Measurements from ENCODE around the gene RBFOX2. TPM values are rescaled to one million over a fixed set of nuclear protein-coding genes. Genes with fewer than 3 reads are reported as not detected.
"Not testable (repeated sequence)": the region's sequence is repeated elsewhere in the genome, so short reads cannot be mapped to it uniquely, and the experiment has no call there.

The RBFOX2 gene
- total RNA-seq, 5 donors from 2014 or later (not counting 1 experiment from before 2014, with no cell fraction given): 0.73 to 1.5 (median 1.4) TPM

DNA sequence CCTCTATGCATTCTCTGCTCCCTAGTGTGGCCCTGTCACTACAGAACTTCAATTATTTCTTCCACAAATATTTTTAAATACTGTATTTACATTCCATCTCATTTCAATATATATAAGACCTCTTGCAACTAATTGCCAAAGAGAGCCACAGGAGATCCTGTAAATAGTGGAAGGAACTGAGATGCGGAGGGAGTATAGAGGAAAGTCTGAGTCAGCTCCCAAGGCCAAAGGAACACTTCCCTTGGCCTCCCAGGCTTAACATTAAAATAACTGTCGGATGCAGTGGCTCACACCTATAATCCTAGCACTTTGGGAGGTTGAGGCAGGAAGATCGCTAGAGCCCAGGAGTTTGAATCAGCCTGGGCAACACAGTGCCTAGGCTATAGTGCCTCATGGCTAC lies 31.2 kb downstream of the RBFOX2 start:
- Histone ChIP-seq H3K4me1 (ENCODE audit: control insufficient read depth in 1 of 2, extremely low read depth in 1 of 2, insufficient read depth in 2 of 2, low read length in 2 of 2) (no peaks in the 10 kb centered on the region), H3K9me3 (no peaks in the 10 kb centered on the region), H3K27me3 (replicated peaks in 1 of 2; ENCODE audit: control insufficient read depth in 2 of 2, extremely low read depth in 1 of 2, insufficient read depth in 2 of 2, low read length in 1 of 2) (no peaks in the 10 kb centered on the region), H3K27ac (ENCODE audit: low read length) (no peak overlapping the region), H3K4me3 (ENCODE audit: control insufficient read depth in 1 of 2, extremely low read depth in 1 of 2, low read length in 1 of 2) (no peak overlapping the region), H3K36me3 (ENCODE audit: control insufficient read depth in 2 of 2, extremely low read depth in 1 of 2, insufficient read depth in 1 of 2, low read length in 1 of 2) (no peaks in the 10 kb centered on the region)
- CTCF ChIA-PET: no interaction called here
- no CpG with 5 or more reads among the region's 3 CpGs for whole genome bisulfite sequencing (ENCODE audit: insufficient coverage)
- POLR2A ChIA-PET: no interaction called here
- no peaks in the 10 kb centered on the region for H3K4me1 Mint-ChIP-seq
- DNase-seq: no peak
- H3K9me3 Mint-ChIP-seq: no peaks in the 10 kb centered on the region
- H3K4me3 Mint-ChIP-seq: no peak overlapping the region
- no peak overlapping the region for H3K27ac Mint-ChIP-seq
- peaks cover 9 to 10% of the 10 kb centered on the region in 2 donors for H3K27me3 Mint-ChIP-seq
- H3K36me3 Mint-ChIP-seq: no peaks in the 10 kb centered on the region
- no peak for ATAC-seq (replicated peaks in 1 of 4)

DNA sequence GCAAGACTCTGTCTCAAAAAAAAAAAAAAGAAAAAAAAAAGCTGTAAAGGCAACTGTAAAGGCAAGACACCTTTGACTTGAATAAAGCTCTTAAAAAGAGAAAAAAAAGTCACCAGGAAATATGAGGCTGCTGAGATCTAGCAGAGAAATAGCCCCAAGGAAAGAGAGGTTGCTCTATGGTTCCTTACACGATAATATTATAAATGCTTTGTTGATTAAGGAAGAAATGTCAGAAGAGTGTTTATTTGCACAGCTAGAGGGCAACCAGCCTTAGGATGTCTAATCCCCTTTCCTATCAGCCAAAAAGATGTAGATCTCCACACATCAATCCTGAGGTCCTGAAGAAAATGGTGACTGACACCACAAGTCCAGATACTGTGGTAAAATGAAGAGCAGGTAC lies 32.0 kb downstream of the RBFOX2 start:
- Mint-ChIP-seq H3K36me3 (no peaks in the 10 kb centered on the region), H3K9me3 (no peaks in the 10 kb centered on the region), H3K27me3 (peaks cover 9 to 10% of the 10 kb centered on the region in 2 donors), H3K4me3 (no peak overlapping the region), H3K4me1 (no peaks in the 10 kb centered on the region), H3K27ac (no peak overlapping the region)
- ChIA-PET POLR2A (interaction anchor here in 1 of 2 donors (0.5 kb wide), 1 partner anchor 1814 kb away, joined by 4 read pairs; no protein-coding TSS in a partner anchor), CTCF (interaction anchor here in 1 of 2 donors (0.6 kb wide), 1 partner anchor 568 kb away, joined by 3 read pairs; no protein-coding TSS in a partner anchor)
- ATAC-seq (replicated peaks in 1 of 4): no peak
- no peaks in the 10 kb centered on the region for H3K36me3 ChIP-seq (ENCODE audit: control insufficient read depth in 2 of 2, extremely low read depth in 1 of 2, insufficient read depth in 1 of 2, low read length in 1 of 2)
- no peaks in the 10 kb centered on the region for H3K9me3 ChIP-seq
- H3K27me3 ChIP-seq (replicated peaks in 1 of 2; ENCODE audit: control insufficient read depth in 2 of 2, extremely low read depth in 1 of 2, insufficient read depth in 2 of 2, low read length in 1 of 2): no peaks in the 10 kb centered on the region
- WGBS (ENCODE audit: insufficient coverage): no CpG with 5 or more reads among the region's 1 CpG
- no peak overlapping the region for H3K27ac ChIP-seq (ENCODE audit: low read length)
- H3K4me3 ChIP-seq (ENCODE audit: control insufficient read depth in 1 of 2, extremely low read depth in 1 of 2, low read length in 1 of 2): no peak overlapping the region
- DNase-seq: no peak
- H3K4me1 ChIP-seq (ENCODE audit: control insufficient read depth in 1 of 2, extremely low read depth in 1 of 2, insufficient read depth in 2 of 2, low read length in 2 of 2): no peaks in the 10 kb centered on the region

DNA sequence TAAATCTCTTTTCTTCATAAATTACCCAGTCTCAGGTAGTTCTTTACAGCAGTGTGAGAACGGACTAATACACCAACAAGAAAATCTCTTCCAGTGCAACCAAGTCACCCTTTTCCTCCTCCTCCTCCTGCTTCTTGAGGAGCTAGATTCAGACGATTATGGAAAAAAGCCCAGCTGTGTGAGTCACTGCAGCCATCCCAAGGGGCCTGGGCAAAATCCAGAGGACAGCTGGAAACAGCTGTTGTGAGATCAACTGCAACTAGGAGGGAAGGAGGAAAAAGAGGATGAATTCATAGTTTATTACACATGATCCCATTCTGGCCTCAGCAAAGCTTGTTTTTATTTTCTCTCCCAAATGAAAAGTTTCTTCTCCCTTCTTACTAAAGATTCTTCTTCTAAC lies 32.9 kb downstream of the RBFOX2 start:
- CTCF ChIA-PET: interaction anchor here in 1 of 2 donors (0.6 kb wide), 1 partner anchor 568 kb away, joined by 3 read pairs; no protein-coding TSS in a partner anchor
- H3K27ac Mint-ChIP-seq: no peak overlapping the region
- 100% methylated on average over 1 of the region's 2 CpGs for WGBS (ENCODE audit: insufficient coverage)
- DNase-seq: no peak
- H3K4me3 Mint-ChIP-seq: no peak overlapping the region
- H3K36me3 ChIP-seq (ENCODE audit: control insufficient read depth in 2 of 2, extremely low read depth in 1 of 2, insufficient read depth in 1 of 2, low read length in 1 of 2): no peaks in the 10 kb centered on the region
- no peak for ATAC-seq (replicated peaks in 1 of 4)
- no peaks in the 10 kb centered on the region for H3K27me3 ChIP-seq (replicated peaks in 1 of 2; ENCODE audit: control insufficient read depth in 2 of 2, extremely low read depth in 1 of 2, insufficient read depth in 2 of 2, low read length in 1 of 2)
- no peaks in the 10 kb centered on the region for H3K9me3 Mint-ChIP-seq
- POLR2A ChIA-PET: interaction anchor here in 1 of 2 donors (0.5 kb wide), 1 partner anchor 96 kb away, joined by 4 read pairs; no protein-coding TSS in a partner anchor
- H3K27me3 Mint-ChIP-seq: peaks cover 9 to 10% of the 10 kb centered on the region in 2 donors
- no peaks in the 10 kb centered on the region for H3K4me1 ChIP-seq (ENCODE audit: control insufficient read depth in 1 of 2, extremely low read depth in 1 of 2, insufficient read depth in 2 of 2, low read length in 2 of 2)
- H3K27ac ChIP-seq (ENCODE audit: low read length): no peak overlapping the region
- H3K4me1 Mint-ChIP-seq: no peaks in the 10 kb centered on the region
- H3K4me3 ChIP-seq (ENCODE audit: control insufficient read depth in 1 of 2, extremely low read depth in 1 of 2, low read length in 1 of 2): no peak overlapping the region
- H3K36me3 Mint-ChIP-seq: no peaks in the 10 kb centered on the region
- no peaks in the 10 kb centered on the region for H3K9me3 ChIP-seq

DNA sequence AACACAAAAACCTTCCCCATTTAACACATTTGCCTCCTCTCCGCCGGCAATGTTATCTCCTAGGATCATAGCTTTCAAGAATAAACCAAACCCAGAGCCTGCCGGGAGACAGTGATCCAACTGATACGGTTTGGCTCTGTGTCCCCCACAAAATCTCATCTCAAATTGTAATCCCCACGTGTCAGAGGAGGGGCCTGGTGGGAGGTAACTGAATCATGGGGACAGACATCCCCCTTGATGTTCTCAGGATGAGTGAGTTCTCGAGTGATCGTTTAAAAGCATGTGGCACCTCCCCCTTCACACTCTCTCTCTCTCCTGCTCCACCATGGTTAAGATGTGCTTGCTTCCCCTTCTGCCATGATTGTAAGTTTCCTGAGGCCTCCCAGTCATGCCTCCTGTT lies 33.3 kb downstream of the RBFOX2 start:
- Histone ChIP-seq H3K36me3 (ENCODE audit: control insufficient read depth in 2 of 2, extremely low read depth in 1 of 2, insufficient read depth in 1 of 2, low read length in 1 of 2) (no peaks in the 10 kb centered on the region), H3K27me3 (replicated peaks in 1 of 2; ENCODE audit: control insufficient read depth in 2 of 2, extremely low read depth in 1 of 2, insufficient read depth in 2 of 2, low read length in 1 of 2) (no peaks in the 10 kb centered on the region), H3K9me3 (no peaks in the 10 kb centered on the region), H3K4me1 (ENCODE audit: control insufficient read depth in 1 of 2, extremely low read depth in 1 of 2, insufficient read depth in 2 of 2, low read length in 2 of 2) (no peaks in the 10 kb centered on the region), H3K27ac (ENCODE audit: low read length) (no peak overlapping the region), H3K4me3 (ENCODE audit: control insufficient read depth in 1 of 2, extremely low read depth in 1 of 2, low read length in 1 of 2) (no peak overlapping the region)
- H3K36me3 Mint-ChIP-seq: no peaks in the 10 kb centered on the region
- ATAC-seq (replicated peaks in 1 of 4): no peak
- ChIA-PET CTCF (no interaction called here), POLR2A (no interaction called here)
- no peaks in the 10 kb centered on the region for H3K4me1 Mint-ChIP-seq
- peaks cover 9 to 10% of the 10 kb centered on the region in 2 donors for H3K27me3 Mint-ChIP-seq
- 60% methylated on average over 1 of the region's 7 CpGs for WGBS (ENCODE audit: insufficient coverage)
- H3K27ac Mint-ChIP-seq: no peak overlapping the region
- no peak for DNase-seq
- H3K4me3 Mint-ChIP-seq: no peak overlapping the region
- no peaks in the 10 kb centered on the region for H3K9me3 Mint-ChIP-seq

DNA sequence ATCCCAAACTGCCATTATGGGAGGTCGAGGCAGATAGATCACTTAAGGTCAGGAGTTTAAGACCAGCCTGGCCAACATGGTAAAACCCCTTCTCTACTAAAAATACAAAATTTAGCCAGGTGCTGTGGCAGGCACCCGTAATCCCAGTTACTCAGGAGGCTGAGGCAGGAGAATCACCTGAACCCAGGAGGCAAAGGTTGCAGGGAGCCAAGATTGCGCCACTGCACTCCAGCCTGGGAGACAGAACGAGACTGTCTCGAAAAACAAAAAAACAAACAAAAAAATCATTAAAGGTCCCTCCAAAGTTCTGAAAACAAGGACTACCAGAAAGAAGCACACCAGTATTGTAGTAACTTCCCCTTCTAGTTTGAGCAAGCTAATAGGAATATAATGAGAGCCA lies 34.9 kb downstream of the RBFOX2 start:
- not testable (repeated sequence) for H3K4me1 Mint-ChIP-seq

DNA sequence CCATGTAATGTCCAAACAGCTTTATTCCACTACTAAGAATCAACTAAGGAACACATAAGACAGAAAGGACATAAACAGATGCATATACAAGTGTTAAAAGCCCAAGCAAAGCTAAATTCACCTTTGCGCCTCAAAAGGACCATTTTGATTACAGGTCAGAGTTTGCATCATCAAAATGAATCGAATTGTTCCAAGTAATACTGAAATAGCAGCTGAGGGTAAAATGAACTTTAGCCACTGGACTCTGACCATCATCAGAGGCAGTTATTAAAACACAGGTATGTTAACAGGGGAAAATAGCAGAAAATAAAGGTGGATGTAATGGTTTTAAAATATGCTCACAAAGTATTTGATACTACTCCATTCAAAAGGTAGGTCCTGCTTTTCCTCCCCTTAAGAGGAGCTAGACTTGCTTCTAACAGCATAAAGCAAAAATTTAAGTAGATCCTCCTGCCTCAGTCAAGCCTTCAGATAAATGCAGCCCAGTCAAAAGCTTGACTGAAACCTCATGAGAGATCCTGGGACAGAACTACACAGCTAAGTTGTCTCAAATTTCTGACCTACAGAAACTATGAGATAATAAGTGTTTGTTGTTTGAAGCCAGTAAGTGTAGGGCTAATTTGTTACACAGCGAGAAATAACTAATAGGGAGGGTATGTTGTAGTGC lies 35.4 kb downstream of the RBFOX2 start:
- no peak overlapping the region for H3K27ac Mint-ChIP-seq
- H3K9me3 Mint-ChIP-seq: no peaks in the 10 kb centered on the region
- Histone ChIP-seq H3K27ac (ENCODE audit: low read length) (no peak overlapping the region), H3K4me3 (ENCODE audit: control insufficient read depth in 1 of 2, extremely low read depth in 1 of 2, low read length in 1 of 2) (no peak overlapping the region), H3K27me3 (replicated peaks in 1 of 2; ENCODE audit: control insufficient read depth in 2 of 2, extremely low read depth in 1 of 2, insufficient read depth in 2 of 2, low read length in 1 of 2) (no peaks in the 10 kb centered on the region), H3K4me1 (ENCODE audit: control insufficient read depth in 1 of 2, extremely low read depth in 1 of 2, insufficient read depth in 2 of 2, low read length in 2 of 2) (no peaks in the 10 kb centered on the region), H3K36me3 (ENCODE audit: control insufficient read depth in 2 of 2, extremely low read depth in 1 of 2, insufficient read depth in 1 of 2, low read length in 1 of 2) (no peaks in the 10 kb centered on the region), H3K9me3 (no peaks in the 10 kb centered on the region)
- ATAC-seq (replicated peaks in 1 of 4) (no peak), DNase-seq (no peak)
- ChIA-PET CTCF (no interaction called here), POLR2A (interaction anchor here in 1 of 2 donors (1.1 kb wide), 1 partner anchor 13 kb away, joined by 3 read pairs; no protein-coding TSS in a partner anchor)
- peaks cover 9 to 10% of the 10 kb centered on the region in 2 donors for H3K27me3 Mint-ChIP-seq
- no peaks in the 10 kb centered on the region for H3K4me1 Mint-ChIP-seq
- WGBS (ENCODE audit: insufficient coverage): 100% methylated on average over 1 of the region's 3 CpGs
- H3K4me3 Mint-ChIP-seq: no peak overlapping the region
- no peaks in the 10 kb centered on the region for H3K36me3 Mint-ChIP-seq

More for the DNA sequence above, 34.9 kb downstream of the RBFOX2 start:
- CTCF ChIA-PET; H3K4me3 ChIP-seq (ENCODE audit: control insufficient read depth in 1 of 2, extremely low read depth in 1 of 2, low read length in 1 of 2); H3K27ac ChIP-seq (ENCODE audit: low read length); H3K4me3 Mint-ChIP-seq; H3K9me3 Mint-ChIP-seq; H3K27ac Mint-ChIP-seq; ATAC-seq (replicated peaks in 1 of 4); POLR2A ChIA-PET; H3K36me3 ChIP-seq (ENCODE audit: control insufficient read depth in 2 of 2, extremely low read depth in 1 of 2, insufficient read depth in 1 of 2, low read length in 1 of 2); H3K27me3 ChIP-seq (replicated peaks in 1 of 2; ENCODE audit: control insufficient read depth in 2 of 2, extremely low read depth in 1 of 2, insufficient read depth in 2 of 2, low read length in 1 of 2); H3K27me3 Mint-ChIP-seq; H3K9me3 ChIP-seq; H3K36me3 Mint-ChIP-seq; H3K4me1 ChIP-seq (ENCODE audit: control insufficient read depth in 1 of 2, extremely low read depth in 1 of 2, insufficient read depth in 2 of 2, low read length in 2 of 2); DNase-seq: not testable (repeated sequence)
- WGBS (ENCODE audit: insufficient coverage): 90% methylated on average over 2 of the region's 5 CpGs

All from T-cell (primary cell).